Amygdala (tissue), 56 donors: Measurements from ENCODE around the gene KRTAP10-7.
"Not testable (repeated sequence)": the region's sequence is repeated elsewhere in the genome, so short reads cannot be mapped to it uniquely, and the experiment has no call there.

Source experiments
- DNase-seq, 56 donors: peaks; one replicate each; lab custom pipeline; 2025; lab: John Stamatoyannopoulos, UW

KRTAP10-7 gene

GRCh38 chr21:44600118-44600978 is at the start of gene KRTAP10-7:
KRTAP10-7 (plus strand) TSS chr21:44600597; CDS start chr21:44600622, 25 bp downstream.
- DNase-seq: not testable (repeated sequence)

GRCh38 chr21:44550807-44551206 is 49.6 kb upstream of the KRTAP10-7 start:
- DNase-seq: no peak

- DNase-seq: no peak
These were observed 48.9 kb upstream of the KRTAP10-7 start, which contains the start of gene KRTAP10-2 for GRCh38 chr21:44551340-44551961. KRTAP10-2 (minus strand) TSS chr21:44551505; CDS start chr21:44551458, 47 bp downstream.

GRCh38 chr21:44552136-44552535 is 48.3 kb upstream of the KRTAP10-7 start:
- DNase-seq: no peak

GRCh38 chr21:44552681-44553080 is 47.7 kb upstream of the KRTAP10-7 start:
- no peak for DNase-seq

GRCh38 chr21:44555200-44555875 is 45.1 kb upstream of the KRTAP10-7 start:
- DNase-seq: no peak

- no peak for DNase-seq
These were observed 43.5 kb upstream of the KRTAP10-7 start for GRCh38 chr21:44556879-44557278.

- DNase-seq: no peak
These were observed 42.7 kb upstream of the KRTAP10-7 start for GRCh38 chr21:44557491-44558328.

- not testable (repeated sequence) for DNase-seq
These were observed 42.1 kb upstream of the KRTAP10-7 start for GRCh38 chr21:44558329-44558675.

- DNase-seq: no peak
These were observed 41.7 kb upstream of the KRTAP10-7 start, which contains the start of gene KRTAP10-3 for GRCh38 chr21:44558695-44559094. KRTAP10-3 (minus strand) TSS chr21:44558795; CDS start chr21:44558715, 80 bp downstream.

GRCh38 chr21:44564099-44564498 is 36.3 kb upstream of the KRTAP10-7 start:
- DNase-seq: no peak

GRCh38 chr21:44564886-44565598 is 35.4 kb upstream of the KRTAP10-7 start:
- DNase-seq: no peak

- DNase-seq: no peak
These were observed 34.0 kb upstream of the KRTAP10-7 start for GRCh38 chr21:44566403-44566802.

- DNase-seq: no peak
These were observed 32.8 kb upstream of the KRTAP10-7 start for GRCh38 chr21:44567481-44568171.

GRCh38 chr21:44568261-44568660 is 32.1 kb upstream of the KRTAP10-7 start:
- DNase-seq: no peak

GRCh38 chr21:44568667-44569556 is 31.5 kb upstream of the KRTAP10-7 start:
- DNase-seq: no peak

- no peak for DNase-seq
These were observed 30.4 kb upstream of the KRTAP10-7 start for GRCh38 chr21:44569861-44570517.
